ENCODE results near the gene PHKG2. TPM values are rescaled to one million over a fixed set of nuclear protein-coding genes. Genes with fewer than 3 reads are reported as not detected.

PHKG2 gene
- total RNA-seq (10 to 100 TPM; 28.8 to 31.2 TPM), polyA plus RNA-seq (ENCODE audit: insufficient read length in 6 of 6) (10 to 100 TPM; 24.5 to 35.8 (median 29.3) TPM)
- long read RNA-seq, donor 1, full-length matches to known transcripts: 5 of 5 reads
- long read RNA-seq, donor 1, partial matches to known transcripts: 0 of 5 reads
- long read RNA-seq, donor 1, other reads (novel, unspliced or antisense): 0 of 5 reads
- long read RNA-seq, donor 2, full-length matches to known transcripts: 1 of 1 reads
- long read RNA-seq, donor 2, partial matches to known transcripts: 0 of 1 reads
- long read RNA-seq, donor 2, other reads (novel, unspliced or antisense): 0 of 1 reads
- long read RNA-seq, donor 3, full-length matches to known transcripts: 5 of 5 reads
- long read RNA-seq, donor 3, partial matches to known transcripts: 0 of 5 reads
- long read RNA-seq, donor 3, other reads (novel, unspliced or antisense): 0 of 5 reads
- long read RNA-seq, donor 4, full-length matches to known transcripts: 18 of 26 reads
- long read RNA-seq, donor 4, partial matches to known transcripts: 1 of 26 reads
- long read RNA-seq, donor 4, other reads (novel, unspliced or antisense): 7 of 26 reads
- long read RNA-seq, donor 5, full-length matches to known transcripts: 6 of 6 reads
- long read RNA-seq, donor 5, partial matches to known transcripts: 0 of 6 reads
- long read RNA-seq, donor 5, other reads (novel, unspliced or antisense): 0 of 6 reads
- long read RNA-seq, donor 6, full-length matches to known transcripts: 4 of 4 reads
- long read RNA-seq, donor 6, partial matches to known transcripts: 0 of 4 reads
- long read RNA-seq, donor 6, other reads (novel, unspliced or antisense): 0 of 4 reads
- long read RNA-seq, donor 7, full-length matches to known transcripts: 2 of 2 reads
- long read RNA-seq, donor 7, partial matches to known transcripts: 0 of 2 reads
- long read RNA-seq, donor 7, other reads (novel, unspliced or antisense): 0 of 2 reads
- long read RNA-seq, donor 8, full-length matches to known transcripts: 2 of 2 reads
- long read RNA-seq, donor 8, partial matches to known transcripts: 0 of 2 reads
- long read RNA-seq, donor 8, other reads (novel, unspliced or antisense): 0 of 2 reads
- long read RNA-seq, donor 9: 0 reads
- long read RNA-seq, donor 10, full-length matches to known transcripts: 30 of 44 reads
- long read RNA-seq, donor 10, partial matches to known transcripts: 1 of 44 reads
- long read RNA-seq, donor 10, other reads (novel, unspliced or antisense): 13 of 44 reads
- long read RNA-seq, donor 11: 0 reads
- long read RNA-seq, donor 12, full-length matches to known transcripts: 1 of 1 reads
- long read RNA-seq, donor 12, partial matches to known transcripts: 0 of 1 reads
- long read RNA-seq, donor 12, other reads (novel, unspliced or antisense): 0 of 1 reads

GRCh38 chr16:30747799-30748633 is at the start of gene PHKG2:
Gene PHKG2 (plus strand): TSS chr16:30748425. CDS start chr16:30748821, 396 bp downstream.
- Histone ChIP-seq H3K9me3 (no peaks in the 10 kb centered on the region), H3K4me1 (peaks cover 4 to 20% of the 10 kb centered on the region in 2 donors), H3K36me3 (peaks cover 0 to 54% of the 10 kb centered on the region in 2 donors), H3K4me3 (peak within 1 kb of the TSS; percentile 64 to 76), H3K27me3 (no peaks in the 10 kb centered on the region), H3K27ac (peak within 1 kb of the TSS; percentile 68 to 84)
- peak; percentile 97 to 100 (median 99) for DNase-seq
- TF ChIP-seq CTCF (IDR thresholded peaks at IDR 0.05): no peak
- peak; percentile 99 for ATAC-seq
- intact Hi-C loops (cut with DNase I): no loop called here

- no peak for TF ChIP-seq CTCF (IDR thresholded peaks at IDR 0.05)
- H3K36me3 ChIP-seq: peaks cover 7 to 41% of the 10 kb centered on the region in 2 donors
- peak within 1 kb of the TSS; percentile 88 to 95 for H3K4me3 ChIP-seq
- peak within 1 kb of the TSS; percentile 99 to 100 for H3K27ac ChIP-seq
- ATAC-seq: peak; percentile 77
- DNase-seq: peak; percentile 84 to 95 (median 87)
- no peaks in the 10 kb centered on the region for H3K27me3 ChIP-seq
- peaks cover 9 to 30% of the 10 kb centered on the region in 2 donors for H3K4me1 ChIP-seq
- intact Hi-C loops (cut with DNase I): no loop called here
- H3K9me3 ChIP-seq: no peaks in the 10 kb centered on the region
Observed at GRCh38 chr16:30698816-30699614, 49.2 kb upstream of the PHKG2 start, which contains the start of gene SRCAP. Gene SRCAP (plus strand): TSS chr16:30699171. CDS start chr16:30700825, 1,654 bp downstream.

- Histone ChIP-seq H3K27me3 (no peaks in the 10 kb centered on the region), H3K4me1 (peaks cover 9 to 24% of the 10 kb centered on the region in 2 donors), H3K9me3 (no peaks in the 10 kb centered on the region), H3K4me3 (peak overlapping the region; percentile 88 to 95), H3K27ac (peak overlapping the region; percentile 99 to 100), H3K36me3 (peaks cover 12 to 47% of the 10 kb centered on the region in 2 donors)
- no peak for TF ChIP-seq CTCF (IDR thresholded peaks at IDR 0.05)
- no peak for ATAC-seq
- DNase-seq: no peak
- intact Hi-C loops (cut with DNase I): no loop called here
Observed at GRCh38 chr16:30699615-30700099, 48.6 kb upstream of the PHKG2 start.
